HL-60/S4 treated with retinoic acid at 250 ng/mL for 4 days and 3 days (cell line): ENCODE measurements around the gene CHMP3.
"Not testable (repeated sequence)": the region's sequence is repeated elsewhere in the genome, so short reads cannot be mapped to it uniquely, and the experiment has no call there.

ENCODE experiments used
- in situ Hi-C: fragments of 300-500 bp; cut with MboI; formaldehyde crosslinking; loops from 2 replicates; pipeline ENCODE4 v1.7.0; 2022; ENCODE audit warnings: low sequenced_read_pairs

Gene CHMP3

GRCh38 chr2:86512892-86513291, 50.4 kb downstream of the CHMP3 start:
- in situ Hi-C loops: no loop called here

DNA sequence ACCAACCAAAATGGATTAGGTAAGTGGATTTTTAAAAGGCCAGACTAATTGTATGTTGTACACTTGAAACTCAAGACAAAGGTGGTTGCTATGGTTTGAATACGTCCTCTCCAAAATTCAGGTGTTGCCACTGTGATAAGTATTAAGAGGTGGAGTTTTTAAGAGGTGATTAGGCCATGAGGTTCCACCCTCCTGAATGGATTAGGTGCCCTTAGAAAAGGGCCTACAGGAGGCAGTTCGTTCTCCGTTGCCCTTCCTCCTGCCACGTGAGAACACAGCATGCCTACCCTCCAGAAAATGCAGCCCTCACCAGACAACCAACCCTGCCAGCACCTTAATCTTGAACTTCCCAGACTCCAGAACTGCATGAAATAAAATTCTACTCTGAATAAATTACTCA, 51.2 kb downstream of the CHMP3 start:
- in situ Hi-C loops: no loop called here

- in situ Hi-C loops: no loop called here
These were observed 52.8 kb downstream of the CHMP3 start for GRCh38 chr2:86510436-86510933.

GRCh38 chr2:86507600-86507999, 55.6 kb downstream of the CHMP3 start:
- in situ Hi-C loops: no loop called here

DNA sequence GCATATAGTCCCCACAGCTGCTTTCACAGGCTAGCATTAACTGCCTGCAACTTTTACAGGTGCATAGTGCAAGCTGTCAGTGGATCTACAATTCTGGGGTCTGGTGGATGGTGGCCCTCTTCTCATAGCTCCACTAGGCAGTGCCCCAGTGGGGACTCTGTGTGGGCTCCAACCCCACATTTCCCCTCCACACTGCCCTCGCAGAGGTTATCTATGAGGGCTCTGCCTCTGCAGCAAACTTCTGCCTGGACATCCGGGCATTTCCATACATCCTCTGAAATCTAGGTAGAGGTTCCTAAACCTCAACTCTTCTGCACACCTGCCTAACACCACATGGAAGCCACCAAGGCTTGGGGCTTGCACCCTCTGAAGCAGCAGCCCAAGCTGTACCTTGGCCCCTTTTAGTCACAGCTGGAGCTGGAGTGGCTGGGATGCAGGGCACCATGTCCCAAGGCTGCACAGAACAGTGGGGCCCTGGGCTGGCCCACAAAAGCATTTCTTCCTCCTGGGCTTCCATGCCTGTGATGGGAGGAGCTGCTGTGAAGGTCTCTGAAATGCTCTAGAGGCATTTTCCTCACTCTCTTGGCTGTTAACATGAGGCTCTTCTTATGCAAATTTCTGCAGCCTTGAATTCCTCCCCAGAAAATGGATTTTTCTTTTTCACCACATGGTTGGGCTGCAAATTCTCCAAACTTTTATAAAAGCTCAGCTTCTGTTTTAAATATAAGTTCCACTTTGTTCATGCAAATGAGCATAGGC, 62.7 kb downstream of the CHMP3 start:
- in situ Hi-C loops: no loop called here

- in situ Hi-C loops: no loop called here
These were observed 63.9 kb downstream of the CHMP3 start for GRCh38 chr2:86499326-86499725.

GRCh38 chr2:86498468-86499260, 64.6 kb downstream of the CHMP3 start:
- in situ Hi-C loops: no loop called here

DNA sequence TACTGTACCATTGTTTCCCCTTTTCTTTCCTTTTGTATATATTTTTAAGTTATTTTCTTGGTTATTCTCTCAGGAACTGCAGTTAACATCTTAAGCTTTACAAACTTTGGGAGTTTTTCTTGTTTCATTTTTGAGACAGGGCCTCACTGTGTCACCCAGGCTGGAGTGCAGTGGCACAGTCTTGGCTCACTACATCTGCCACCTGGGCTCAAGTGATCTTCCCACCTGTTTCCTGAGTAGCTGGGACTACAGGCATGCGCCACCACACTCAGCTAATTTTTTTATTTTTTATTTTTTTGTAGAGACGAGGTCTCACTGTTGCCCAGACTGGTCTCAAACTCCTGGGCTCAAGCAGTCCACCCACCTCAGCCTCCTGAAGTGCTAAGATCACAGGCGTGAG, 66.9 kb downstream of the CHMP3 start:
- in situ Hi-C loops: not testable (repeated sequence)

DNA sequence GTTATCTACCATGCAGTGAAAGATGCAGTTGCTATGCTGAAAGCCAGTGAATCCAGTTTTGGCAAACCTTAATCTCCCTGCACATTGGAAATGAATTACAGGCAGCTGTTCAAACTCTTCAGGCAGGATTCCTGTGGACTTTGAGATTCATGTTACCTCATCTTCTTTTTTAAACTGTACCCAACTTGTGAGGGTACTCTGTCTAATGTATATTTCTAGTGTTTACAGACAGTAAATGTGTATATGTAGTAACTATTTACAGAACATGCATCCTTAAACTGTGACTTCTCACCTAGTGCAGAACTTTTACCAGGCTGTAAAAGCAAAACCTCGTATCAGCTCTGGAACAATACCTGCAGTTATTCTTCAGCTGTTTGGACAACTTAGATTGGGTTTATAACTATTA, 71.2 kb downstream of the CHMP3 start:
- in situ Hi-C loops: no loop called here

- in situ Hi-C loops: no loop called here
These were observed 72.2 kb downstream of the CHMP3 start for GRCh38 chr2:86491088-86491487.

GRCh38 chr2:86490245-86490644, 73.0 kb downstream of the CHMP3 start:
- in situ Hi-C loops: no loop called here

DNA sequence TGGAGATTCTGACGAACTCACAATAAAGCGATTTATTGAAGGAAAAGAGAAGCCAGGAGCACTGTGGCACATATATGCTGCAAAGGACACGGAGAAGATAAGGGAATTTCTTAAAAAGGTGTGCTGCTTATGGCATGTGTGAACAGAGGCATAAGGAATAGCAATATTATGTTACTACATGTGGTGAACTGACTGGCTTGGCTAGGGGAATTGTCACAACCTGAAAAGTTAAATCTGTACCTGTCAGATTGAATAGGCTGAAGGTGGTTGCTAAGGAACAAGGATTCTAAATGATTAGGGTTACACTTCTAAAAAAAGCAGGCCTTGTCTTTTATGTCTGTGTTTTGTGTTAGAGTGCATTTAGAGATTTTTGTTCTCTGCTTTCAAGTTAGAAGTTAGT, 73.7 kb downstream of the CHMP3 start:
- in situ Hi-C loops: no loop called here

GRCh38 chr2:86488561-86489250, 74.5 kb downstream of the CHMP3 start:
- in situ Hi-C loops: no loop called here

DNA sequence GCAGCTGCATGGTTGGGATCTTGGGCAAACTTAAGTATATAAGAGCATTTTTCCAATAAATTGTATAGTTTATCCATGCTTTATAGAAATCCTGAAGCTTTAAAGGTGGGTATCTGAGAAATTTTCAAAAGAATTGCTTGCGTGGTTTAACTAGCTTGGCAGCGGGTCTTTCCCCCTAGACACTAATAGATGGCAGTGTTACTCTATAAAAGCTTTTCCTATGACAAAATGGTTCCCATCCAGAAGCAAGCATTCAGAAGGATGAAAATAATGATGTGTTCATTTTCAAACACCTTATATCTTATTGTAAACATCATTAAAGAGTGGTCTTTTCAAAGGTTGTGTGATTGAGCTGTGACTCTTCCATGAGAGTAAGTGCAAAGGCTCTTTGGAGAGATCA, 76.2 kb downstream of the CHMP3 start:
- in situ Hi-C loops: no loop called here

DNA sequence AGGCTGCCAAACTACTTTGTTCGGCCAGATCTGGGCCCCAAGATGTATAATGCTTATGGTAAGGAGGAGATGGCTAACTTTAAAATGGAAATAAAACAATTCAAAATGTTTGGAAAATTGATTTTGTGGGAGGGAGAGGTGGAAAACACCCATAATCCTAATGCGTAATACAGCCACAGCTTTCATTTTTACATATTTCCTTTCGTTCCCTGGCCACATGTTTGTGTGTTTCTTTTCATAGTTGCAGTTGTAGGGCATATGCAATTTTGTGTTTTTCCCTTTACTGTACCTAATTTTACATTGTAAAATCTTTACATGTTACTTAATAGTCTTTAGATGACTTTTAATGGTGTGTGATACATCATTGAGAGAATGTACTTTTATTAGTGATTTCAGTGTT, 77.4 kb downstream of the CHMP3 start:
- in situ Hi-C loops: no loop called here

DNA sequence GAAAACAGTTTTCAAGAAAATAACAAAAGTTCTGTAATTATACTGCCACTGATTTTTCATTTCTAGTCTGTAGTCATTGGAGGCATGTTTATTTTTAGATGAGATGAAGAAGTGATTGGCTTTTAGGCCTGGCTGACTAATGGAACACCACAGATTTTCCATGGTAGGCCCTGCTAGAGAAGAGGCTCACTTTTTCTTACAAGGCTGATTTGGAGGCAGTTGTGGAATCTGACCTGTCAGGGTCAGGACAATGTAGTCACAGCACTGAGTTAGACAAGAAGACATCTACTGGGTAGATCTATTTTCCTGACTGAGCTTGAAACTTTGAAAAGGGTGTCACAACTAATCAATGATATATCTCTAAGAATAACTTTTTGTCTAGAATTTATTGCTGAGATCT, 78.1 kb downstream of the CHMP3 start:
- in situ Hi-C loops: no loop called here

DNA sequence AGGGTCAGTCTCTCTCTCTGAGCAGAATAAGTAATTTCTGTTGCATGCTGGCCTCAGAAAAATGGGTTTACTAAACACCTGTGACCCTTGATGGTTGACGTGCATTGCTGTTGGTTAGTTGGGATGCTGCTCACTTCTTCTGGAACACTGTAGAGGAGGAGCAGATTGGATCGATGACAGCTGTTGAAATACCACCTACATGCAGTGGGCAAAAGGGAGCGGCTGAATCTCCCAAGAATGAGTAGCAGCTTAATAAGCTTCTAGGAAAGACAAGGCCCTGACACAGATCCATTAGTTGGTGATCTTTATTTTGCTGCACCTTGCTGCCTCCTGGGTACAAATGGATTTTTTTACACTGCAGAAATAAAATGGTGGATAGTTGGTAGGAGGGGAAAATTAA, 78.9 kb downstream of the CHMP3 start:
- in situ Hi-C loops: no loop called here

DNA sequence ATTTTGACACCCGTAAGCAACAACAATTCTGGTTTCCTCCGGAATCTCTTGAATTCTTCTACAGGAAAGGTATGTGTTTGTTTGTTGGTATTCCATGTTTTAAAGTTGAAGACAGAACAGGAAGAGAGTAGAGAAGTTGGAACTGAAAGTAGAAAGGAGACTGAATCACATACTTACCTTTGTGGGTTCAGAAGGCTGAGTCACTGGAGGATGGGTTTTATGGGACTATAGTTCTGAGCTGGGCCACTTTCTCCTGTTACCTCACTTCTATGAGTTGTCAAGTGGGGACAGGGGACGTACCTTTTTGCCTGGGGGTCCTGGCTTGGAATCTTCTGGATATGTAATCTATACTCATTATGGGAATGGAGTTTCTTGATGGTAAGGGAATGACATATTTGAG, 81.2 kb downstream of the CHMP3 start:
- in situ Hi-C loops: no loop called here

DNA sequence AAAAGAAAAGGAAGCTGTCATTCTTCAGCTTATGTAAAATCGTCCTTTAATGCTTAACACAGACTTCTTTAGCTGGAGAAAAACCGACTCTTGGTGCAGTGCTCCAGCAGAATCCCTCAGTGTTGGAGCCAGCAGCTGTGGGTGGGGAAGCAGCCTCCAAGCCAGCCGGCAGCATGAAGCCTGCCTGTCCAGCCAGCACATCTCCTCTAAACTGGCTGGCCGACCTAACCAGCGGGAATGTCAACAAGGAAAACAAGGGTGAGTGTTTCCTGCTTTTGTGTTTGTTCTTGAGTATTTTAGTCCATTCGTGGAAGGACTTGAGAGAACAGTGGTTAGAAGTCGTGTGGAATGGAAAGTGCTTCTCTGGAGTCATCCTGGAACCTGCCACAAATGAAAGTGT, 83.1 kb downstream of the CHMP3 start:
- in situ Hi-C loops: no loop called here

- in situ Hi-C loops: no loop called here
These were observed 85.9 kb downstream of the CHMP3 start for GRCh38 chr2:86477349-86477748.

DNA sequence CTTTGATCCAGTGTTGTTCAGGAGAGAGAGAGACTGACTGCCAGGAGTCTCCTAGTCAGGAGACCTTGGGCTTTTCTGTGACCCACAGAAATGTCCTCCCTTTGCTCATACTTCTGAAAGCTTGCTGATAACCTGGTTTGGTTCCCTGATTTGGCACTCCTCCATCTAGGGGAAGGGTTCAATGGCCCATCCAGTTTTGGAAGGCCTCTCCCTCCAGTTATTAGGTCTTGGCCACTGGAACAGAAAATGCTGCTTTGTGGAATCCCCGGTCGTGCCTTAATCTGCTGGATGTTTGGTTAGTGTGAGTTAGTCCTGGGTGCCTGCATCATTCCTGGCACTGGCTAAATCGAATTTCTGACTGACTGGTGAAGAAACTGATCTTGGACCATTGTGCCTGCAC, 86.3 kb downstream of the CHMP3 start:
- in situ Hi-C loops: no loop called here

DNA sequence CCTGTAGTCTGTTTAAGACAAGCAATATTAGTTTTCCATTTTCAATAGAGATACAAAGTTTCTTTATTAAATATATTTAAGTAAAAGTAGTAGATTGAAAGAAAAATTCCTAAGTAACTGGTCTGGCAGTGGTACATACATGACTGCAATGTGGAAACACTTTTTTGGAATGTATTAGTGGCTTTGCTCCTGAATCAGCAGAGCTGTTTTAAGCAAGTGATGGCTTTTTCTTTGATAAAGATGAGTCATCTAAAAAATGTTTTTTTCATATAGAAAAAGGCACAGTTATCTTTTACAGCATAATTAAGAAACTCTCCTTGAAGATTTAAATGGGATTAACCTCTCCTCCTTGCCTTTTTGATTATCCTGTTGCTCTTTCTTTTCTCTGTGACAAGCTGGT, 87.2 kb downstream of the CHMP3 start:
- in situ Hi-C loops: no loop called here
